DOHH2 (cell line): ENCODE data around the gene RBAK.

Experiments
- EZH2phosphoT487 ChIP-seq: fragments of 200-600 bp; sonication (generic); IDR thresholded peaks from 2 replicates; pipeline ENCODE4 v1.6.1; 2017; ENCODE audit warnings: borderline replicate concordance, mild to moderate bottlenecking, antibody characterized with exemption, low read length, moderate library complexity, mixed read lengths
- TF ChIP-seq, protein P1 (sequence below): fragments of 200-600 bp; sonication (generic); IDR thresholded peaks from one replicate; pipeline ENCODE4 v1.5.1; 2014; ENCODE audit warnings: antibody characterized with exemption, mild to moderate bottlenecking, low read depth, low read length; ENCODE audit not compliant: poor library complexity, severe bottlenecking

DNA sequence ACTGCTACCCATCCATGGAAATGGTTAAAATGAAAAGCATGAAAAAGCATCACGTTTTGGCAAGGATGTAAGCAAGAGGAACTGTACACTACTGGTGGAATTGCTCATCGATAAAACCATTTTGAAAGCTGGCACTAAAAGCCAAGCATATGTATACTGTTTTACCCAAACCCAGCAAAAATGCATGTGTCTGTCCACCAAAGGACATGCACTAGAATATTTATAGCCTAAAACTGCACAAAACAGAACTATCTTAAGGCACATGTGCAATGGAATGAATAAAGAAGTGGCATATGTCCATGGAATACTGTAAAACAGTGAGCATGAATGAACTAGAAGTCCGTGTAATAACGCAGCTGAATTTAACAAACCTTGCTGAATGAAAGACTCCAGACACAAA lies 22.9 kb downstream of the RBAK start:
- TF ChIP-seq, protein P1, sequence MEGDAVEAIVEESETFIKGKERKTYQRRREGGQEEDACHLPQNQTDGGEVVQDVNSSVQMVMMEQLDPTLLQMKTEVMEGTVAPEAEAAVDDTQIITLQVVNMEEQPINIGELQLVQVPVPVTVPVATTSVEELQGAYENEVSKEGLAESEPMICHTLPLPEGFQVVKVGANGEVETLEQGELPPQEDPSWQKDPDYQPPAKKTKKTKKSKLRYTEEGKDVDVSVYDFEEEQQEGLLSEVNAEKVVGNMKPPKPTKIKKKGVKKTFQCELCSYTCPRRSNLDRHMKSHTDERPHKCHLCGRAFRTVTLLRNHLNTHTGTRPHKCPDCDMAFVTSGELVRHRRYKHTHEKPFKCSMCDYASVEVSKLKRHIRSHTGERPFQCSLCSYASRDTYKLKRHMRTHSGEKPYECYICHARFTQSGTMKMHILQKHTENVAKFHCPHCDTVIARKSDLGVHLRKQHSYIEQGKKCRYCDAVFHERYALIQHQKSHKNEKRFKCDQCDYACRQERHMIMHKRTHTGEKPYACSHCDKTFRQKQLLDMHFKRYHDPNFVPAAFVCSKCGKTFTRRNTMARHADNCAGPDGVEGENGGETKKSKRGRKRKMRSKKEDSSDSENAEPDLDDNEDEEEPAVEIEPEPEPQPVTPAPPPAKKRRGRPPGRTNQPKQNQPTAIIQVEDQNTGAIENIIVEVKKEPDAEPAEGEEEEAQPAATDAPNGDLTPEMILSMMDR, result no peak
- TF ChIP-seq EZH2phosphoT487, result no peak
